GM19324 (cell line): ENCODE results near the gene NACC1.

ENCODE experiments used
- ATAC-seq: cut with Tn5 transposase; IDR thresholded peaks from one replicate; pipeline ENCODE4 v1.9.1; 2021; ENCODE audit warnings: mild to moderate bottlenecking, moderate library complexity; ENCODE audit not compliant: unreplicated experiment, low FRiP score

The NACC1 gene

DNA sequence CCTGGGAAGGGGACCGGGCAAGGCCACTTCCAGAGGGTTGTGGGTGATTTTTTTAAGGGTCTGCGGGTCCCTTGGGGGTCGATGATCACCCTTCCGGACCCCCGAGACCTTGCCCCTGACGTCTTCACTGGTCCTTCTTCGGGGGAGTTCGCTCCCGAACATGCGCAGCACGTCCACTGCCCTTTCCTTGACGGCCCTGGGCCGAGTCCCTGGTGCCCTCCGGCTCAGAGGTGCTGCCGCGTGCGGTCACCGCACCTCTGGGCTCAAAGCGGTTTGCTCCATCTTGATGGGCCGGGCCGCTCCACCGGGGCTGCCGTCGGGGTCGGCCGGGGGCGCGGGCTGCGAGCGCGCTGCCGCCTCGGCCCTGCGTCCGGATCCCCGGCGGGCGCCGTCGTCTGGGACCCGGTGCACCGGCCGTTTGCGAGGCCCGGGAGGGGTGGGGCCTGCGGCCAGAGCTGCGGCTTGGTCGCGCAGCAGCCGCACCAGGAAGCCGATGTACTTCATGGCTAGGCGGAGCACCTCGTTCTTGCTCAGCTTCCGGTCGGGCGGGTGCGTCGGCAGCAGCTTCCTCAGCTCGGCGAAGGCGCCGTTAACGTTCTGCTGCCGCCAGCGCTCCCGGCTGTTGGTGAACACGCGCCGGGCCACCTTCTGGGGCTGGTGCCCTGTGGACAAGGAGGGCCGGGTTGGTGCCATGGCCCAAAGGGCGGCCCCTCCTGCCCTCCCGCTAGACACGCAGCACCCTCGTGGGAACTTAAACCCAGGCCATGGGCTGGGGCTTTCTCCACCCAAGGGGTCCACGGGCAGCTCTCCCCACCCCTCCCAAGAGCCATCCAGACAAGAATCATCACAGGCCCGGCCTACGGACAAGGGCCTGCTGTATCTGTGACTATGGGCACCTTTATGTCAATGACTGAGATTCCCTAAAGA is 18.7 kb upstream of the NACC1 start:
- no peak for ATAC-seq

DNA sequence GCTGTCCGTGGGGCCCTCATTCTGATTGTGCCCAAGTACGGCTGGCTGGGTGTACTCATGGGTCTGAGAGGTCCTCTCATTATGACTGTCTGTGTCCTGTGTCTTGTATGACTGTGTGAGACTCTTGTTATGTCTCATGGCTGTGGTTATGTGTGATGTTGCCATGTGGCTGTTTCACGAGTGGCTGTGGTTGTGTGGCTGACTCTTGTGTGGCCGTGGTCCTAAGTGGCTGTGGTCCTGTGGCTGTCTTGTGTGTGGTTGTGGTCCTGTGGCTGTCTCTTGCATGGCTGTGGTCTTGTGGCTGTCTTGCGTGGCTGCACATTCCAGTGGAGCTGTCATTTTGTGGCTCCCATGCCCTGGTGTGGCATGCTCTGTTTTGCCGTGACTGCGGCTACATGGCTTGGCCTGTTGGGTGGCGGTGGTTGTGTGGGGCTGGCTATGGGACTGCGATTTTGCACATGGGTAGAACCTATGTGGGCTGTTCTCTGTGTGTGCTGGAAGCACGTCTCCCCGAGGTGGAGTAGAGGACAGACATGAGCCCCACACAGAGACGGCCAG is 18.0 kb upstream of the NACC1 start:
- ATAC-seq: no peak

DNA sequence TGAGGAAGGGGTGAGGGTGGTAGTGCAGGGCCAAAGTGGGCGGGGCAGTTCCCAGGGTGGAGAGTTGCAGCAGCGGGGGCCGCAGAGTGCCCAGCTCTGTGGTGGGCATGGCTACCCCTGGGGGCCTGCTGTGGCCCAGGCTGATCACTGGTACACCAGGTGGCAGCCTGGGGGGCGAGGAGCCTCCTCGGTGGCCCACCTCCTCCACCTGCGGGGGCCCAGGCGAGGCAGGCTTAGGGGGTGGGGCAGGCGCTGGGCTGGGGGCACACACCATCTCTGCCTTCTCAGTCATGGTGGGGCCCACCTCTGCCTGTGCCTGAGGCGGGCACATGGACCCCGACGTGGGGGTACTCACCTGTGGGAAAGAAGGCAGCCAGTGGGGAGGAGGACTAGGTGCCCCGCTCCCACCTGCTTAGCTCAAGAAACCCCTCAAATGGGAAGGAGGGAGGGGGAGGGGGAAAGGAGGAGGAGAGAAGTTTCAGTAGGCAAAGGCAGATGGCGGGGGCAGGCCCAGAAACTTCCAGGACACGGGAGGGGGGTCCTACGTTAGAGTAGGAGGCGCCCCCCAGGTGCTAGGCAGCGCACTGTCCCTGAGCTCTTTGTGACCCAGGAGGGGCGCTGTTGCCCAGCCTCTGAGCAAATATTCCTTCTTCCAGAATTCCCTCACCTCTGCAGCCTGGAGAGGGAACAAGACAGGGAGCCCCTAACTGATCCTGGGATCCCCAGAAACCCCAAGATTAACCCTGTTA is 17.0 kb upstream of the NACC1 start:
- ATAC-seq: no peak

DNA sequence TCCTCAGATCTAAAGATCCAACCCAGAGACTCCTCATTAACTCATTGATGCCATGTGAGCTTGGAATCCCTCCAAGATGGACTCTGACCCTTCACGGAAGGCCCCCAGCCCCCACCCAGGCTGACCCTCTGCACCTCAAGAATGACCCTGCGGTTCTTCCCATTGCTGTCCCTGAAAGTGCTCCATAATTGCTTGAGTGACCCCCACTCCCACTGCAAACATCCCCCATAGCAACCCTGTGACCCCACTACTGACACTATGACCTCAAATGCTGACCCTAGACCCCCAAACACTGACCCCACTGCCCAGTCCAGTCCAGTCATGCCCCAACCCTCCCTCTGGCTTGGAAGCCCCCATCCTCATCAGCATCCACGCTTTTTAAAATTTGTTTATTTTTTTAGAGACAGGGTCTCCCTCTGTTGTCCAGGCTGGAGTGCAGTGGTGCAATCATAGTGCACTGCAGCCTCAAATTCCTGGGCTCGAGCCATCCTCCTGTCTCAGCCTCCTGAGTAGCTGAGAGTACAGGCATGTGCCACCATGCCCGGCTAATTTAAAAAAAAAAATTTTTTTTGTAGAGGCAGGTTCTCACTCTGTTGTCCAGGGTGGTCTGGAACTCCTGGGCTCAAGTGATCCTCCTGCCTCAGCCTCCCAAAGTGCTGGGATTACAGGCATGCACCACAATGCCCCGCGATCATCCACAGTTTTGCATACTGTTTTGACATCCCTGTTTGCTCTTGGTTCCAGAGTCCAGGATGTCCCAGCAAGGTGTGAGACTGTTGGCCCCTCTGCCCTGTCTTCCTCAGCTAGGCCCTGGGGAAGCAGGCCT is 16.3 kb upstream of the NACC1 start:
- ATAC-seq: no peak

DNA sequence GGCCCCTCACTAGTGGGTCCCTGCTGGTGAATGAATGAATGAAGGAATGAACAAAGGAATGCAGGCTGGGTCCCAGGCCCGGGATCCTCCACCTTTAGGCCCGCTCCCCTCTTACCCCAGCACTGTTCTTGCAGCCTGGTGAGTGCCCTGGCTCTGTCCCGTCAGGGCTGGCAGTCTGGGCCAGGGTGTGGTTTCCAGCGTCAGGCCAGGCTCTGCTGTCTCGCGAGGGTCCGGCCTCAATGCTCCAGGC is 15.7 kb upstream of the NACC1 start:
- ATAC-seq: no peak

DNA sequence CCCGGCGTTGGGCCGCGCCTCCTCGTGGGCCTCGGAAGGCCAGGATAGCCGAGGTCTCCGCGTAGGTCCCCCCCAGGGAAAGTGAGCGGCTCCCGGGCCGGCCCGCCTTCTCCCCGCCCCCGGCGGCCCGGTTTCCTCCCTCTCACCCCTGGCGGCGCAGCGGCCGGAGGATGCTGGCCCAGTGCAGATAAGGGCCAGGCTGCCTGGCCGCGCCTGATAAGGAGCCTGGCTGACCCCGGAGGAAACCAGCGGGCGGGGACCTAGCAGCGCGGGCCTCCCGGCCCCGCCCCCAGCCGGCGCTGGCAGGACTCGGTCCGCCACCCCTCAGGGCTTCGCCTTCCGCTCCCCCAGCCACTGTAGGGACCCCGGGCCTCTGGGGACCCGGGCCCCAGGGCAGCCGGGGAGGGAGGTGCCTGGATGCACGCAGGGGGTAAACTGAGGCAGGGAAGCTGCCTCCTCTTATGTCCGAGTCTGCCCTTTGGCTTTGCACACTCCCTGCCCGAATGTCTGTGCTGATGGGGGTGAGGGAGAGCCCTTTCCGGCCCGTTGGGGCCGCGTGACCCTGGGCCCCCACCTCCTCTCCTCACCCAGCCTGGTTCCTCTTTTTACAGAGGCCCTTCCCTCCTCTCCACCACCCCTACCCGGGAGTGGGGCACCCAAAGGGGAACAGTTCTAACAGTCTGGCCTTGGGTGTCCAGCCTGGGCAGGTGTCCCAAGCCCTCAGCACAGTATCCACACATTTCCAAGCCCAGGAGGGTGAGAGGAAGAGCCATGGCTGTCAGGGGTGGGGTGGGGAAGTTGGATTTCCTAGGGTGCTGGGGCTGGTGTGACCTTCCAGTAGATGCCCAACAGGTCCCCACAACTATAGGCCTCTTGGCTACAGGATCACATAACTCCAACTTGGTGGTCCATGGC is 15.1 kb upstream of the NACC1 start, which contains the start of gene LYL1:
Gene LYL1 (minus strand): TSS at position 193 of the 915 bp plus-strand sequence. CDS start 1,687 bp downstream, outside the sequence.
- peak; percentile 47 for ATAC-seq

DNA sequence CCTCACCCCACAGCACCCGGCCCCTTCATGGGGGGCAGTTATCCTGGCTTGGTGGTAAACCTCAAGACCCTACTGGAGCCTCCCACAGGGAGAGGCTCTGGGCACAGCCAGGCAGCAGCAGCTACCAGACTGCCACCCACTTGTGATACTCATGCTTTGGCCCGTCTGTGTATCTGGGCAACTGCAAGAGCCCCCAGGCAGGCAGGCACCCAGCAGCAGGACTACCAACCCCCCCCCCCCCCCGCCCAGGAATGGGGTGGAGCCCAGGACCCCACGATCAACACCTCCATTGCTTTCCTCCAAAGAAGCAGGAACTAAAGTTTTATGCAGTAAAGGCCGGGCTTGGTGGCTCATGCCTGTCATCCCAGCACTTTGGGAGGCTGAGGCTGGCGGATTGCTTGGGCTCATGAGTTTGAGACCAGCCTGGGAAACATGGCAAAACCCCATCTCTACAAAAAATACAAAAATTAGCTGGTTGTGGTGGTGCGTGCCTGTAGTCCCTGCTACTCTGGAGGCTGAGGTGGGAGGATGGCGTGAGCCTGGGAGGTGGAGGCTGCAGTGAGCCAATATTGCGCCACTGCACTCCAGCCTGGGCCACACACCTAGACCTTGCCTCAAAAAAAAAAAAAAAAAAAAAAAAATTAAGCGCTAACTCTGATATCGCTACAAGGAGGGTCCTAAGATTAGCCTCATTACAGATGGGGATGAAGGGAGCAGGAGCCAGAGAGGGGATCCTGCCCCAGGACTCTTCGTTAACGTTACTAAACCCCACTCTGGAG is 14.3 kb upstream of the NACC1 start:
- ATAC-seq: no peak

DNA sequence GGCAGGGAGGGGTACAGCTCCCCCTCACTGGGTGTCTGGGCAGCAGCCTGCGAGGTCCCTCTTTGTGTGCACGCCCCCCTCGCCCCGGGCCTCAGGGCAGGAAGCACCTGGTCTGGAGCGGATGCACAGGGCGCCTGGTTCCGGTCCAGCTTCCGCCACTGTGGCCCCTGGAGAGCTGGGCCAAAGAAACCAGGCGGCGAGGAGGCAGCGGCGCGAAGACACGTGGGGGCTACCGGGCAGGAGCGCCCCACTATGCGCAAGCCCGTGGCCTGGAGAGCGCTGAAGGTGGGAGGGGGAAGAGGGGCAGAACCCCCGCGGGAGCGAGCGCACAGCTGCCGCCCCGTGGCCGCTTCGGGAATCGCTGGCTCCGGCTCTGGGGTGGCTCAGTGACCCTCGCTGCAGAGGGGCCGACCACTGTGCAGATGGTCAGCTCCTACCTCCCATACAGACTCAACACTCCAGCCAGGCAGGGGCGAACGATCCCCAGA is 13.7 kb upstream of the NACC1 start:
- peak; percentile 42 for ATAC-seq

DNA sequence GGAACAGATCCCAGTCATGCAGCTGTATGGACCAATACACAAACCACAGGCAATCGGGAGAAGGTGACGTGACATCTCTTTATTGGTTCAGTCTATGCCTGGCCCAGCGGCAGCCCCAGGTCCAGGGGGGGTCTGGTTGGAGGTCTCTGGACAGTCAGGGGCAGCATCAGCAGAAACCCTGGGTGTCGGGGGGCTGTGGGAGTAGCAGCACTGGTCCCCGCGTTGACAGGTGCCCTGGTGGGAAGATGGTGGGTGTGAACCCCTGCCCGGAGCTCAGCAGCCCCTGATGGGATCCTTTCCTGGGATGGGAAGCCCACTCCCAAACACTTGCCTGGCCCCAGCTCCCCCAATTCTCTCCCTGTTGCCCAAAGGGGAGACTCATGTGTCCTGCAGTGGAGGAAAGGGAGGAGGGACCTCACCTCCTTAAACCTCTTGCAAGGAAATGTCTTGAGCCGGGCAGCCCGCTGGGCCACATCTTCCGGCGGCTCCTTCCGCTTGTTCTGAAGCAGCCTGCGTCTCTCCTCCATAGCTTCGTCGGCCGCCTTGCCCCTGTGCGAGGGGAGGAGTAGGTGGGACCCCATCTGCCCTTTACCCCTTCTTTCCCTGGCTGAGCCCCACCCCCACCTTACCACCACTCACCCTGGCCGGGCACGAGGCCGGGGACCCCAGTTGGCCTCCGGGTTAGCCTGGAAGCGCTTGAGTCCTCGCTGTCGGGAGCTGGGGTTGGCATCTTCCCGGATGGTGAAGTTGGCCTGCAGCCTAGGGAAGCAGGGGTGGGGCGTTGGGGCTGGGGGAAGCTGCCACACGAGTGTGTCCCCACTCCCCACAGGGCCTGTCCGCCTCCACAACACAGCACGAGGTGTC is 13.0 kb upstream of the NACC1 start:
- peak; percentile 2 for ATAC-seq

DNA sequence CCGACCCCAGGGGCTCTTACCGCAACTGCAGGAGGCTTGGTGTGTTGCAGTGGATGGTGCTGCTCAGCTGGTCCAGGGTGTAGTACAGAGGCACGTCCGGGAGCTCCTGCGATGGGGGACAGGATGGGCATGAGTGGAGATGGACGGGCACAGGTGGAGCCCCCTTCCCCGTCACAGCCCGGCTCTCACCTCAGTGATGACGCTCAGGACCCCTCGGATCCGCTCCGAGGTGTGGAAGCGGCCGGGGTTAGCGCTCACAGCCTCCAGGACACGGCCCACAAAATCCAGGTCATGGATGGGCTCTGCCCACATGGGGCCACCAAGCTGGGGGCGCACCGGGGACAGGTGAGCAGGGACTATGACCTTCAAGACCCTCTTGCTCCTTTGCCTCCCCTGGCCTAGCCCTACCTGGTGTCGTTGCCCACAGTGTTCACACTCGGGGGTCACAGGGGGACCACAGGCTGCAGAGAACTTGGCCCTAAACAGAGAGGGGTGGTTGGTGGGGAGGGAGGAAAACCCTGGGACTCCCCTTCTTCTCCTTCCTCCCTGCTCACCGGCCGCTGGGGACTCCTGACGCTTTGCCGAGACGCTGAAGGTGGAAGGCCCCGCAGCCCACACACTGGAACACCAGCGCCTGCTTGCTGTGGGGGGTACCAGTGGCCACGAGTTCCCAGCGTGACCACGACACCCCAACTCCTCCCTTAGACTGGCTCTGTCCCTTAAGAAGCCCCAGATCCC is 8.5 kb upstream of the NACC1 start:
- ATAC-seq: no peak

DNA sequence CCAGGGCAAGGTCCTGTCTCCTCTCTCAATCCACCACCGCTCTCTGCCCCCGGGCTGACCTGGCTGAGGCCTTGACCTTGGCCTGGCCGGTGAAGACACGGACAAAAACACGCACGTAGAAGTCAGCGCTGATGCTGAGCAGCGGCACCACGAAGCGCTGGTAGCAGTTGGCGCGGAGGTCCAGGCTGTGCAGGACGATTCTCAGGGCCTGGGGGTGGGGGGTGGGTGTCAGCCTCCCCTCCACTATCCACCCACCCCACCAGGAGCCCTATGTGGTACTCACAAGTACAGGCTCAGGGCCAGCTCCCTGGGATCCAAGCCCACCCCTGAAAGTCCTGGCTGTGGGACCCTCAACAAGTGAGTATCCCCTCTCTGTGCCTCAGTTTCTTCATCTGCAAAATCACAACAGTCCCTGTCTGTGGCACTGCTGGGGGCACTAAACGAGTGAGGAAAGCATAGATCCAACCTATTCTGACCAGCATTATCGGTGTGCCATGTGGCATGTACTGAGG is 7.9 kb upstream of the NACC1 start:
- ATAC-seq: no peak

DNA sequence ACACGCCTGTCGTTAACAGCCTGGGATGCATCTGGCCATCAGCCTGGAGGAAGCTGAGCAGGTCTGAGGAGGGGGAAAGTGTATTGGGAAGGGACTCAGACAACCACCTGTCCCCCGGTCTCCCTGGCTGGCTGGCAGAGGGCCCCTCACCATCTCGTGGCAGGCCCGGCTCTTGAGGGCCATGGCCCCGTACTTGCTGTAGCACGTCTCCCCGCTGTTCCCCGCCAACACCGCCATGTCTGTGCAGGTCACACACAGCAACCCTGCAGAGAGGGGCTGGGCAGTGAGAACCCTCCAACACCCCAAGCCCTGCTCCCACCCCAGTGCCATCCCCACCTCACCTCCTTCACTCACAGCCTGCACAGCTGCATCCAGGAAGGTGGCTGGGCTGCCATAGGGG is 5.5 kb upstream of the NACC1 start:
- ATAC-seq: no peak

DNA sequence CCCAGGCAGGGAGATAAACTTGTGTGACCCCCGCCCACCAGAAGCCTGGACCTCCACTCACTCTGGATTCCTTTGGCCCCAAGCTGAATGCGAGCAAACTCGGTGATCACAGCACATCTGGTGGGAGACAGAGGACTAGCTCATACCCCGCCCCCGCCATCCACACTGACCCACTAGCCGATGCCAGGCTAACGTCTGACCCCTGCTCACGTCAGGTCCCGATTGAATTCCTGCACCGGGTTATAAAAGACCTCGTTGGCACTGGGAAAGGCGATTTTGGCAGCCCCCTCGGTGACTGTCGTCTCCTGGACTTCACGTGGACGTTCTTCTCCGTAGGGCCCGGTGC is 2.2 kb upstream of the NACC1 start:
- ATAC-seq: no peak

DNA sequence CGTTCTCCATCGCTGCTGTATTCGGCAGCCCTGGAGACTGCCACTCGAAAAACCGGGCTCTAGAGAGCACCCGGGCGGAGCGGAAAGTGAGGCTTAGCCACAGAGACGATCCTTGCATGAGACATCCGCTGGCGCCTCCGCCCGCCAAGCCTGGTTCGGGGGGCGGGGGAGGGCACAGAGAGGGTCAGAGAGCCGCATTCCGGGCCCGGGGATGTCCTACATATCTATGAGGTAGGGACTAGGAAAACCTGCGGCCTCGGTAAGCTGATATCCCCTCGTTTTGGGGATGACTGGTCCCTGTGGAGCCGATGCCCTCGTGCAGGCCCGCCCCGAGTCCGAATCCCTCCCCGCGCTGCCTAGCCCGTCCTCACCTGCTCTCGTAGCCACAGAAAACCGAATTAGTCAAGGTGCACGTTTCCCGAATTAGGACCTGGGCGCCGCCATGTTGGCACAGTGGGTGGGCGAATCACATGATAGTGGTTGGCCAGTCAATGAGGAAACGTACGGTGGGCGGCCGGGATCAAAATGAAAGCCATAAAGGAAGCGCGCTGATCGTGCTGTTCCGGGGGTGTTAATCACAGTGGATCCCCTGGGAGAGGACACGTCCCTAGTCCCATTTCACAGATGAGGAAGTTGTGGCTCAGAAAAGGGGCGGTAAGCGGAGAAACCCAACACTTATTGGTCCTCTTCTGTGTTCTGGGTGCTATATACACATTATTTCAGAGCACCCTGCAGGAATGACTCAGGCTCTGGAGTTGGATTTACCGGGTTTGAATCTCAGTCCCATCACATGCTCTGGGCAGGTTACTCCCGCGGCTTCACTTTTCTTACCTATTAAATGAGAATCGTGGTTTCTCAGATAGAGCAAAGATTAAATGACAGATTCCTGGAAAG is 1.5 kb upstream of the NACC1 start, which contains the start of gene TRMT1:
Gene TRMT1 (minus strand): TSS at position 459 of the 894 bp plus-strand sequence. CDS start 341 bp downstream, at position 118.
- ATAC-seq: peak; percentile 41

DNA sequence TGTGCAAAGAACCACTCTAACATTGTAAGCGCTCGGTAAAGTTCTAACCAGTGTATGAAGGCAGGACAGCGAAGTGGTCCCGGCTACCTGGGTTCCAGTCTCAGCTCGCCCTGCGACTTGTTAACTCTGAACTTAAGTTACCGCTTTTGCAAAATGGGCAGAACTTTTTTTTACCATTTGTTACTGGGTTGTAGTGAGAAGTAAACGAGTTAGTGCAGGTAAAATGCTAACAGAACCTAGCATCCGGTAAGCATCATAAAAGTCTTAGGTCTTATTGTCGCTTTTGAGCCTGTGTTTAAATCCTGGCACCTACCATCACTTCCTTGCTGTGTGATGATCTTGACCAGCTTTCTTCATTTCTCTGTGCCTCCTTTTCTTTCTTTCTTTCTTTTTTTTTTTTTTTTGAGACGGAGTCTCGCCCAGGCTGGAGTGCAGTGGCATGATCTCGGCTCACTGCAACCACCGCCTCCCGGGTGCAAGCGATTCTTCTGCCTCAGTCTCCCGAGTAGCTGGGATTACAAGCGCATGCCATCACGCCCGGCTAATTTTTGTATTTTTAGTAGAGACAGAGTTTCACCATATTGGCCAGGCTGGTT is 790 bp upstream of the NACC1 start:
- ATAC-seq: no peak
